Caco-2 (cell line): ENCODE measurements around the gene JAG1. TPM values are rescaled to one million over a fixed set of nuclear protein-coding genes. Genes with fewer than 3 reads are reported as not detected.

Experiments
- BruUV-seq: library from RNA; stranded (reverse); fragments of 400-500 nt; replicated peaks from 2 replicates; lab custom pipeline; 2021; lab: Mats Ljungman, UMichigan
- CTCF ChIA-PET: fragments of 300-600 bp; sonication (Branson Sonifier 250); formaldehyde crosslinking; loops from one replicate; lab custom pipeline; 2022; ENCODE audit warnings: antibody characterized with exemption; lab: Charles Lee
- POLR2A ChIA-PET: fragments of 300-600 bp; sonication (Branson Sonifier 250); formaldehyde crosslinking; loops from one replicate; lab custom pipeline; 2022; ENCODE audit warnings: antibody characterized with exemption; lab: Charles Lee
- DNase-seq, 2 experiments: peaks; one replicate each; pipeline versions ENCODE4 v3.0.0 to v3.0.0-alpha.2; 2020 to 2022
- H3K27me3 ChIP-seq: replicated peaks from 2 replicates; pipeline ENCODE4 v1.6.0; 2011; ENCODE audit warnings: low read length; ENCODE audit not compliant: control insufficient read depth, insufficient read depth
- H3K36me3 ChIP-seq: 2 replicates; pipeline ENCODE4 v1.5.1; 2011; ENCODE audit warnings: low read length; ENCODE audit not compliant: control insufficient read depth, insufficient read depth
- H3K4me1 ChIP-seq: fragments of 250-450 bp; sonication (Bioruptor Pico); 2 replicates; pipeline ENCODE4 v1.5.1; 2020; ENCODE audit warnings: mild to moderate bottlenecking
- H3K4me3 ChIP-seq: 2 replicates; pipeline ENCODE4 v1.5.1; 2011; ENCODE audit warnings: low read depth, mild to moderate bottlenecking, control low read depth, low read length
- H3K9me3 ChIP-seq: fragments of 250-450 bp; sonication (Bioruptor Pico); 2 replicates; pipeline ENCODE4 v1.5.1; 2020; ENCODE audit warnings: mild to moderate bottlenecking, moderate library complexity
- H3K27ac Mint-ChIP-seq: one replicate; pipeline ENCODE4 v1.8.0; 2022; ENCODE audit warnings: mixed read lengths; ENCODE audit not compliant: unreplicated experiment
- H3K27me3 Mint-ChIP-seq: one replicate; pipeline ENCODE4 v1.8.0; 2022; ENCODE audit warnings: mixed read lengths; ENCODE audit not compliant: insufficient read depth, unreplicated experiment
- H3K36me3 Mint-ChIP-seq: one replicate; pipeline ENCODE4 v1.8.0; 2022; ENCODE audit warnings: mild to moderate bottlenecking, mixed read lengths; ENCODE audit not compliant: insufficient read depth, unreplicated experiment
- H3K4me1 Mint-ChIP-seq: one replicate; pipeline ENCODE4 v1.8.0; 2022; ENCODE audit warnings: low read depth, mixed read lengths; ENCODE audit not compliant: unreplicated experiment
- H3K4me3 Mint-ChIP-seq: one replicate; pipeline ENCODE4 v1.8.0; 2022; ENCODE audit warnings: mild to moderate bottlenecking, moderate library complexity, mixed read lengths; ENCODE audit not compliant: unreplicated experiment
- H3K9me3 Mint-ChIP-seq: one replicate; pipeline ENCODE4 v1.8.0; 2022; ENCODE audit warnings: mixed read lengths; ENCODE audit not compliant: unreplicated experiment
- intact Hi-C: fragments of 100-400 bp; cut with micrococcal nuclease; formaldehyde crosslinking; loops from one replicate; pipeline ENCODE4 v1.10.0; 2022; ENCODE audit not compliant: unreplicated experiment
- total RNA-seq: library from RNA; stranded (reverse); gene quantifications from 2 replicates; pipeline ENCODE4 v1.2.3, GENCODE V29; 2022
- TF ChIP-seq, protein P1 (sequence below), 2 experiments: fragments of 200-600 bp in 1 of 2; IDR thresholded peaks; 1 replicate in 1 of 2; 2 replicates in 1 of 2; pipeline versions ENCODE4 v1.5.1 to v1.8.0; 2011 to 2022; ENCODE audit warnings: antibody characterized with exemption in 1 of 2, control low read depth in 1 of 2, inconsistent platforms in 1 of 2, low read depth in 1 of 2, low read length in 1 of 2, mild to moderate bottlenecking in 1 of 2, moderate library complexity in 1 of 2; ENCODE audit not compliant: insufficient read depth in 1 of 2, severe bottlenecking in 1 of 2, unreplicated experiment in 1 of 2

The JAG1 gene
- total RNA-seq, 1 experiment from 2014 or later, result 69.8 TPM

GRCh38 chr20:10644458-10645204, 29.2 kb downstream of the JAG1 start:
- H3K36me3 ChIP-seq, result peaks cover 17% of the 10 kb centered on the region
- H3K4me1 Mint-ChIP-seq, result no peaks in the 10 kb centered on the region
- peaks cover 100% of the 10 kb centered on the region for H3K36me3 Mint-ChIP-seq
- no peaks in the 10 kb centered on the region for H3K27me3 ChIP-seq
- H3K4me1 ChIP-seq, result no peaks in the 10 kb centered on the region
- H3K27ac Mint-ChIP-seq, result no peak overlapping the region
- no peaks in the 10 kb centered on the region for H3K9me3 ChIP-seq
- TF ChIP-seq, protein P1, sequence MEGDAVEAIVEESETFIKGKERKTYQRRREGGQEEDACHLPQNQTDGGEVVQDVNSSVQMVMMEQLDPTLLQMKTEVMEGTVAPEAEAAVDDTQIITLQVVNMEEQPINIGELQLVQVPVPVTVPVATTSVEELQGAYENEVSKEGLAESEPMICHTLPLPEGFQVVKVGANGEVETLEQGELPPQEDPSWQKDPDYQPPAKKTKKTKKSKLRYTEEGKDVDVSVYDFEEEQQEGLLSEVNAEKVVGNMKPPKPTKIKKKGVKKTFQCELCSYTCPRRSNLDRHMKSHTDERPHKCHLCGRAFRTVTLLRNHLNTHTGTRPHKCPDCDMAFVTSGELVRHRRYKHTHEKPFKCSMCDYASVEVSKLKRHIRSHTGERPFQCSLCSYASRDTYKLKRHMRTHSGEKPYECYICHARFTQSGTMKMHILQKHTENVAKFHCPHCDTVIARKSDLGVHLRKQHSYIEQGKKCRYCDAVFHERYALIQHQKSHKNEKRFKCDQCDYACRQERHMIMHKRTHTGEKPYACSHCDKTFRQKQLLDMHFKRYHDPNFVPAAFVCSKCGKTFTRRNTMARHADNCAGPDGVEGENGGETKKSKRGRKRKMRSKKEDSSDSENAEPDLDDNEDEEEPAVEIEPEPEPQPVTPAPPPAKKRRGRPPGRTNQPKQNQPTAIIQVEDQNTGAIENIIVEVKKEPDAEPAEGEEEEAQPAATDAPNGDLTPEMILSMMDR (IDR thresholded peaks at IDR 0.05; ENCODE audit: insufficient read depth in 1 of 2, low read depth in 1 of 2, low read length in 1 of 2, severe bottlenecking in 1 of 2, unreplicated experiment in 1 of 2), result no peak
- no TSS peak for BruUV-seq
- intact Hi-C loops, result no loop called here
- H3K4me3 ChIP-seq, result no peak overlapping the region
- CTCF ChIA-PET, result no interaction called here
- no peaks in the 10 kb centered on the region for H3K9me3 Mint-ChIP-seq
- H3K27me3 Mint-ChIP-seq, result no peaks in the 10 kb centered on the region
- POLR2A ChIA-PET, result no interaction called here
- DNase-seq, result no peak
- H3K4me3 Mint-ChIP-seq, result no peak overlapping the region

- no peak for DNase-seq
- ChIA-PET CTCF (no interaction called here), POLR2A (no interaction called here)
- TF ChIP-seq, protein P1 (IDR thresholded peaks at IDR 0.05; ENCODE audit: insufficient read depth in 1 of 2, low read depth in 1 of 2, low read length in 1 of 2, severe bottlenecking in 1 of 2, unreplicated experiment in 1 of 2), result no peak
- Mint-ChIP-seq H3K36me3 (peaks cover 98% of the 10 kb centered on the region), H3K27ac (no peak overlapping the region), H3K9me3 (no peaks in the 10 kb centered on the region), H3K27me3 (no peaks in the 10 kb centered on the region), H3K4me3 (no peak overlapping the region), H3K4me1 (no peaks in the 10 kb centered on the region)
- intact Hi-C loops, result no loop called here
- no peaks in the 10 kb centered on the region for H3K27me3 ChIP-seq
- H3K9me3 ChIP-seq, result no peaks in the 10 kb centered on the region
- H3K4me3 ChIP-seq, result no peak overlapping the region
- peaks cover 15% of the 10 kb centered on the region for H3K36me3 ChIP-seq
- no peaks in the 10 kb centered on the region for H3K4me1 ChIP-seq
- no TSS peak for BruUV-seq
Observed at GRCh38 chr20:10643560-10643873, 30.3 kb downstream of the JAG1 start.

- Mint-ChIP-seq H3K36me3 (peaks cover 98% of the 10 kb centered on the region), H3K9me3 (no peaks in the 10 kb centered on the region), H3K4me1 (no peaks in the 10 kb centered on the region), H3K4me3 (no peak overlapping the region), H3K27ac (no peak overlapping the region), H3K27me3 (no peaks in the 10 kb centered on the region)
- BruUV-seq, result no TSS peak
- POLR2A ChIA-PET, result no interaction called here
- TF ChIP-seq, protein P1 (IDR thresholded peaks at IDR 0.05; ENCODE audit: insufficient read depth in 1 of 2, low read depth in 1 of 2, low read length in 1 of 2, severe bottlenecking in 1 of 2, unreplicated experiment in 1 of 2), result no peak
- Histone ChIP-seq H3K36me3 (peaks cover 15% of the 10 kb centered on the region), H3K9me3 (no peaks in the 10 kb centered on the region), H3K4me3 (no peak overlapping the region), H3K27me3 (no peaks in the 10 kb centered on the region), H3K4me1 (no peaks in the 10 kb centered on the region)
- CTCF ChIA-PET, result no interaction called here
- intact Hi-C loops, result no loop called here
- DNase-seq, result no peak
Observed at GRCh38 chr20:10642856-10643559, 30.8 kb downstream of the JAG1 start.
